Activated CD4-positive, alpha-beta T cell treated with anti-CD3 and anti-CD28 coated beads, Interleukin-2, amount 10 ng/mL, durations not matched to agents 7 days and 5 days (primary cell): Measurements from ENCODE around the gene TACC2. TPM values are rescaled to one million over a fixed set of nuclear protein-coding genes. Genes with fewer than 3 reads are reported as not detected.
A peak's percentile ranks its signal among the peaks of the same experiment; 100 is the strongest.

Experiments
- CTCF ChIA-PET: fragments of 350-600 bp; sonication (Branson Sonifier 250); formaldehyde crosslinking; loops from one replicate; lab custom pipeline; 2021; ENCODE audit warnings: antibody characterized with exemption; lab: Charles Lee
- POLR2A ChIA-PET: fragments of 350-600 bp; sonication (Branson Sonifier 250); formaldehyde crosslinking; loops from one replicate; lab custom pipeline; 2021; ENCODE audit warnings: antibody characterized with exemption; lab: Charles Lee
- DNase-seq: peaks from one replicate; pipeline ENCODE4 v3.0.0-alpha.2; 2020
- H3K27ac Mint-ChIP-seq: one replicate; pipeline ENCODE4 v1.8.0; 2021; ENCODE audit warnings: mild to moderate bottlenecking, moderate library complexity, mixed read lengths
- H3K27me3 Mint-ChIP-seq: one replicate; pipeline ENCODE4 v1.8.0; 2021; ENCODE audit warnings: mixed read lengths
- H3K36me3 Mint-ChIP-seq: one replicate; pipeline ENCODE4 v1.8.0; 2021; ENCODE audit warnings: low read depth, mixed read lengths
- H3K4me1 Mint-ChIP-seq: one replicate; pipeline ENCODE4 v1.8.0; 2021; ENCODE audit warnings: mixed read lengths
- H3K4me3 Mint-ChIP-seq: one replicate; pipeline ENCODE4 v1.8.0; 2021; ENCODE audit warnings: mild to moderate bottlenecking, moderate library complexity, mixed read lengths
- H3K9me3 Mint-ChIP-seq: one replicate; pipeline ENCODE4 v1.8.0; 2021; ENCODE audit warnings: mixed read lengths
- total RNA-seq, 2 experiments: library from RNA; stranded (reverse); gene quantifications; one replicate each; pipeline ENCODE4 v1.2.3, GENCODE V29; 2021

The TACC2 gene
- total RNA-seq, 2 experiments from 2014 or later: not detected

DNA sequence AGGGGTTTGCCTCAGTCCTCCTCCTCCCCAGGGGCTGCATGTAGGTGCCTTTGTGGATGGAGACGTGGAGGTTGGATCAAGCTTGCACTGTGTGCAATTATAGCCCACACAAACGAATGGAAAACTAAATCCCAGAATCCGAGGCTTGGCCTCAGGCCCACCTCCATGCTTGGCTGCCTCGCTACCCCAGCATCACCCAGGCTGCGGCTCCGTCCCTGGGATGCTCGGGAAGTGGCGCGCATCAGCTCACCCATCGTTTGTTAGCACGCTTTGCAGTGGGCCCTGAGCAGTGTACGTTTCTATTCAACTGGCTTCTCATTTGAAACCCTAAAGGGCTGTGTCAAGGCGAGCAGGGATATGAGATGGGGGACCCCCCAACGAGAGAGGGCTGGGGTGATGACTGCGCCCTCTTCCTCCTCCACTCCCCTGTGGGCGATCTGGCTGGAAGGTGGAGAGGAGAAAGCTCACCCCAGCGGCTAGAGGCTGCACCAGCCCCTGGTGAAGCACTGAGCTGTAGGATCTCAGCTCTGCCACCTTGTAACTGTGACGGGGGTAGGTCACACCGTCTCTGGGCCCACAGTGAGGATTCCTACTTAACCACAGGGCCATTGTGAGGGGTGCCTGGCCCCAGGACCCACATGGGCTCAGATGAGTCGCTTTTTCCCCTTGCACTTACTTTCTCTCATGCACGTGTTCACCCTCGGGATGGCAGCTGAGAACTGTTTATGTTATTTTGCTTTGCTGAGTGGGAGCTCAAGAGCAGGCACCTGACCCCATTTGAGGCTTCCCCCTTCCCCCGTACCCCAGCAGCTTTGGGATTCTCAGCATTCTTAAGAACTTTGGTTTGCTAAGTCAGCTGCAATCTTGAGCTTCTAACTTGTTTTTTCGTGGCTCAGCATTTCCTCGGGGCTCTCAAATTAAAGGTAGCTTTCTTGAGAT lies 269.4 kb downstream of the TACC2 start:
- Mint-ChIP-seq H3K36me3 (no peaks in the 10 kb centered on the region), H3K27me3 (peaks cover 9% of the 10 kb centered on the region), H3K4me1 (no peaks in the 10 kb centered on the region), H3K27ac (no peak overlapping the region), H3K4me3 (no peak overlapping the region), H3K9me3 (peaks cover 3% of the 10 kb centered on the region)
- DNase-seq: no peak
- ChIA-PET POLR2A (no interaction called here), CTCF (interaction anchor here (1.0 to 2.5 kb wide), 2 partner anchors 9 to 10 kb away, joined by 3 to 7 read pairs; no protein-coding TSS in a partner anchor)

DNA sequence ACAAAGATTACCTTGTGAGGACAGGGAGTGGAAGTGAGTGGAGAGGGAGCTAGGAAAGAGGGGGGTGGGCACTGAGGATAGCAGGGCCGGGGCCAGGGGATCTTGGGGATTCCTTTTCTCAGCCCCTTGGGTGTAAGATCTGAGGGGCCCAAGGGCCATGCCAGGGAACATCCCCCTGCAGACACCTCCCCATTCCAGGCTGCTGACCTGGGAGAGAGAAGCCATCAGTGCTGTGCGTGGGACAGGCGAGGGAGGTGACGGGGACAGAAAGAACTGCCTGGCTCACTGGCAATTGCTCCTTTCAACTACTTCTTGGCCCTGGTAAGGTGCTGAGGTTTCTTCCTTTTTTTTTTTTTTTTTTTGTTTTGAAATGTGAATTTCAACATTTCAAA lies 270.1 kb downstream of the TACC2 start:
- Mint-ChIP-seq H3K27ac (no peak overlapping the region), H3K27me3 (peaks cover 11% of the 10 kb centered on the region), H3K36me3 (no peaks in the 10 kb centered on the region), H3K9me3 (peaks cover 3% of the 10 kb centered on the region), H3K4me3 (no peak overlapping the region), H3K4me1 (no peaks in the 10 kb centered on the region)
- POLR2A ChIA-PET: no interaction called here
- no peak for DNase-seq
- CTCF ChIA-PET: interaction anchor here (1.0 to 2.5 kb wide), 2 partner anchors 9 to 11 kb away, joined by 3 to 7 read pairs; no protein-coding TSS in a partner anchor

DNA sequence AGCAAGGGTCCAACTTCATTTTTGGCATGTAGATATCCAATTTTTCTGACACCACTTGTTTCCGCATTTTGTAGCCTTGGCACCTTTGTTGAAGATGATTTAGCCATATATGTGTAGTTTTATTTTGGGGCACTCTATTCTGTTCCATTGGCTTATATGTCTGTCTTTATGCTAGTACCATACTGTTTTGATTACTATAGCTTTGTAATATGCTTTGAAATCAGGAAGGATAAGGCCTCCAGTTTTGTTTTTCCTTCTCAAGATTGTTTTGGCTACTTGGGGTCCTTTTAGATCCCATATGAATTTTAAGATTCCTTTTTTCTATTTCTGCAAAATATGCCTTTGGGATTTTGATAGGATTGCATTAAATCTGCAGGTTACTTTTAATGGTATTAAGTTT lies 272.6 kb downstream of the TACC2 start:
- DNase-seq: no peak
- Mint-ChIP-seq H3K4me1 (no peaks in the 10 kb centered on the region), H3K27ac (no peak overlapping the region), H3K27me3 (peaks cover 11% of the 10 kb centered on the region), H3K4me3 (no peak overlapping the region), H3K36me3 (no peaks in the 10 kb centered on the region), H3K9me3 (peaks cover 3% of the 10 kb centered on the region)
- ChIA-PET POLR2A (no interaction called here), CTCF (no interaction called here)

DNA sequence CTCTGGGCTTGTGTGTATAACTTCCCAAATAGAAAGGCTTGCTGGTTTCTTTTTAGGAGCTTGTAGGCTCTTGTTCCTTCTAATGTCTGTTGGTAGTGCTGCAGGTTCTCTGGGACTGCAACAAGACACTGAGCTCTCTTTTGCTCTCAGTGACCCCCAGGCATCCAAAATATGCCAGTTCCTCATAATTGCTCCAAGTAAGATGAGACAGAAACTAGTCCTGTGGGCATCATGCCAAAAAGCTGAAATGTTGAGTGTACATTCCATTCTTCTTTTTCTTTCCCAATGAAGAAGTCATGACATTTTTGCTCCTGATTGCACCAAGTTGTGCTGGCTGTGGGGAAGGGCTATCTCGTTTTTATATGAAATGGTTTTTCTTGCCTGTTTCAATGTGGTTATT lies 275.0 kb downstream of the TACC2 start:
- peaks cover 3% of the 10 kb centered on the region for H3K9me3 Mint-ChIP-seq
- H3K27me3 Mint-ChIP-seq: peaks cover 11% of the 10 kb centered on the region
- CTCF ChIA-PET: interaction anchor here (0.8 to 1.1 kb wide), 2 partner anchors 12 to 24 kb away, joined by 3 read pairs; no protein-coding TSS in a partner anchor
- H3K4me3 Mint-ChIP-seq: no peak overlapping the region
- H3K36me3 Mint-ChIP-seq: no peaks in the 10 kb centered on the region
- no peak overlapping the region for H3K27ac Mint-ChIP-seq
- DNase-seq: no peak
- POLR2A ChIA-PET: no interaction called here
- H3K4me1 Mint-ChIP-seq: no peaks in the 10 kb centered on the region

DNA sequence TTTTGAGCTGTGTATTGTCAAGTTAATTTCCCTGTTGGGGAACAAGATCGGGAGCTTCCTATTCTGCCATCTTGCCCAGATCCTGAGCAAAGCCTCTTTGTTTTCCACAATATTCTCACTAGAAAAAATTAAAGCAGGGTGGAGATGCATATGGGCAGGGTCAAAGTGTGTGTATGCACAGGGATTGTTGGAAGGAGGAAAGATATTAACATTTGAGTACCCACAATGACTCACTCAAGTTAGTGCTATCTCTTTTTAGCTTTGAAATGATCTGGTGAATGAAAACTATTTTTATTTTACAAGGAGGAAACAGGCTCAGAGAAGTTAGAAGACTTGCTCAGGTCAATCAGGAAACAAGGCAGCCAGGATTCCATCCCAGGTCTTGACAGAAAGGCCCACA lies 275.5 kb downstream of the TACC2 start:
- Mint-ChIP-seq H3K27ac (no peak overlapping the region), H3K9me3 (peaks cover 3% of the 10 kb centered on the region), H3K36me3 (no peaks in the 10 kb centered on the region), H3K4me1 (no peaks in the 10 kb centered on the region), H3K27me3 (peaks cover 11% of the 10 kb centered on the region), H3K4me3 (no peak overlapping the region)
- DNase-seq: no peak
- ChIA-PET CTCF (interaction anchor here (0.8 kb wide), 1 partner anchor 24 kb away, joined by 3 read pairs; no protein-coding TSS in a partner anchor), POLR2A (no interaction called here)

DNA sequence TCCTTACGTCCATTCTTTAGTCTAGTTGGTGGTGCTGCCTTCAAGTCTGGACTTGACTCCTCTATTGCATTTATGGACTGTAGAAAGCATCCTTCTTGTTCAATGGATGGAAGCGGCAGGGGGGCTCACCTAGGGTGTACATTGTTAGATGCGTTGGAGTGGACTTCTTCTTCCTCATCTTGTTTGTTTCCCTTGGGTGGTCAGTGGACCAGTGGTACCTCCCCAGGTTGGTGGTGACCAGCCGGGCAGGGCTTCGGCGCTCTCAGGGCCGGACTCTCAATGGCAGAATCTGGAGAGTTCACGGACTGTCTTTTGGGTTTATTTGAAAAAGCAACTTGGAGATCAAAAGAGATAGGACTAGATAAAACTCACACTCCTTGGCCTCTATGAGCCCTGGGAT lies 276.0 kb downstream of the TACC2 start:
- no peaks in the 10 kb centered on the region for H3K36me3 Mint-ChIP-seq
- no peak for DNase-seq
- no peaks in the 10 kb centered on the region for H3K4me1 Mint-ChIP-seq
- POLR2A ChIA-PET: no interaction called here
- peaks cover 8% of the 10 kb centered on the region for H3K27me3 Mint-ChIP-seq
- no peak overlapping the region for H3K27ac Mint-ChIP-seq
- H3K9me3 Mint-ChIP-seq: peaks cover 3% of the 10 kb centered on the region
- H3K4me3 Mint-ChIP-seq: no peak overlapping the region
- CTCF ChIA-PET: no interaction called here

DNA sequence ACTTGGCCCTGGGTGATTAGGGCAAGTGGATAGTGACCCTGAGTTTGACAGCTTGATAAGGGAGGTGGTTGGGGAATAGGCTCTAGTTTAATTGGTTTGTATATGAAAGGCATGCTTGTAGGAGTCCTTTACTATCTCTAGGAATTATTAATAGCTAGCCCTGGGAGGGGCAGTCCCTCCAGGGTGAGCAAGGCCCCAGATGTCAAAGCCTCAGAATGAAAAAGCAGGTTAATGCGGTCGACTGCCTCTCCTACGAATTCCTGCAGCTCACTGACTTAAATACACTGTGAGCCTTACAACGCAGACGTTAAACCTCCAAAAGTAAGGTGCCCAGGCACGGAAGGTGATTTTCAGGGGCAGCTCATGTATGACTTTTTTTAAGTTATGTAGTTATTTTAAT lies 276.9 kb downstream of the TACC2 start:
- peaks cover 3% of the 10 kb centered on the region for H3K9me3 Mint-ChIP-seq
- POLR2A ChIA-PET: no interaction called here
- no peaks in the 10 kb centered on the region for H3K36me3 Mint-ChIP-seq
- CTCF ChIA-PET: no interaction called here
- no peak overlapping the region for H3K4me3 Mint-ChIP-seq
- peaks cover 6% of the 10 kb centered on the region for H3K27me3 Mint-ChIP-seq
- DNase-seq: no peak
- no peak overlapping the region for H3K27ac Mint-ChIP-seq
- no peaks in the 10 kb centered on the region for H3K4me1 Mint-ChIP-seq

DNA sequence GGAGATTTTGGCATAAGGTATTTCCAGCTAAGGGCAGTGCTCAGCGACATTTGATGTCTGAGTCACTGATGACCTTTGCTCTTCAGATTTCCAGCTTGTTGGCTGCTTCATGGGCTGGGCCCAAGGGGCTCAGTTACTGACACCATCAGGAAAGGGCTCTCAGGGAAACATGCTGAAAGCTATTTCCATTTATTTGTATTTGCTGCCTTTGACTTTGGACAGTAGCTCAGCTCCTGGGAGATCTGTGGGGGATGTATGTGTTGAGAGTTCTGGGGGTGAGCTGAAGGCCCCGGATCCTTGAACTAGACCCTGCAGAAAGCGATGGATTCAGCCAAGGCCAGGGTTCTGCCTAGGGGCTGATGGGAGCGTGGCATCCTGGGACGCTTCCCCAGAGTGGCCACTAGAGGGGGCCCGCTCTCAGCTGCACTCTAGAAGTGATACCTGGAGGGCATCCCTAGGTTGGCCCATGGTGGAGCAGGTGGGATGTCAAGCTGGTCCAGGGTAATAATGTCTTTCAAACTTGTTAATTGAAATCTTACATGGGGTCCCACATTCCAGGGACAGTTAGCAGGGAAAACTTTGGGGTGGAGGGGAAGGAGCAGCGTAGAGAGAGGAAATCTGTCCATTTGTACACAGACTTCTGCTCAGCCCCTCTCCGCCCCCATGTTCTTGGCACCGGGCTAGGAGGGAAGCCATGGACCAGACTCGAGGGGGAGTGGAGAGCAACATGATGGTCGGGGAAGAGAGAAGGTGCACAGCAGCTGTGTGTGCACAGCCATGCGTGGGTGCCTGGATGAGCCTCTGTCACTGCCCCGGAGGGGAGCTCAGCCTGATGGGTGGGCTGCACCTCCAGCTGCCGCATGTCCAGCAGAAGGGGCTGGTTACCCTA lies 279.1 kb downstream of the TACC2 start:
- no peaks in the 10 kb centered on the region for H3K9me3 Mint-ChIP-seq
- peaks cover 7% of the 10 kb centered on the region for H3K27me3 Mint-ChIP-seq
- peak; percentile 53 for DNase-seq
- ChIA-PET CTCF (interaction anchor here (0.6 to 1.6 kb wide), 6 partner anchors 10 to 507 kb away, joined by 3 to 7 read pairs (median 3); no protein-coding TSS in a partner anchor), POLR2A (no interaction called here)
- no peak overlapping the region for H3K27ac Mint-ChIP-seq
- H3K4me1 Mint-ChIP-seq: no peaks in the 10 kb centered on the region
- H3K4me3 Mint-ChIP-seq: no peak overlapping the region
- H3K36me3 Mint-ChIP-seq: no peaks in the 10 kb centered on the region

DNA sequence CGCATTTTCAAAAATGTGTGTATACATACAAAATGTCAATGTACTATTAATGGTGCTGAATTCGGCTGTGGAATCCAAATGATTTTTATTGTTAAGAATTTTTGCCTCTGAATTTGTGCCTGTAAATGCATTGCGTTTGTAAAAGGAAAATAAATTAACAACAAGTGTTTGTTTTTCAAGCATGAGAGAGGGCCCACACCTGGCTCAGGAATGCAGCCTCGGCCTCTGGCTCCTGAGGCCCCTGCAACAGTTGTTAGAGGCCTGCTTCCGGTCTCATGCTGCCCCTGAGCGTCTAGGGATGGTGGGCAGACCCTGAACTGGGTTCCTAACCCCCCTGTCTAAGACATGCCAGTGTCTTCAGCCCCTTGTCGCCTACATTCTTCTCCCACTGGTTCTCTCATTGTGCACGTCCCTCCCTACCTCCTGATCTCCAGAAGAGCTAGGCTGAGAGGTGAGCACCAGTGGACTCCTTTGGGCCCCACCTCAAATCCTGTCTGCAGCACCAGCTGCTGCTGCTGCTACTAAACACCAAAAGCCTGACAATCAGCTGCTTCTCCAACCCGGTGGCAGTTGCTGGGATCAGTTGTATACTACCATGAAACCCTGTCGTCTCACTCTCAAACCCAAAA lies 280.2 kb downstream of the TACC2 start:
- Mint-ChIP-seq H3K9me3 (no peaks in the 10 kb centered on the region), H3K4me1 (no peaks in the 10 kb centered on the region), H3K4me3 (no peak overlapping the region), H3K27me3 (peaks cover 2% of the 10 kb centered on the region), H3K36me3 (no peaks in the 10 kb centered on the region), H3K27ac (no peak overlapping the region)
- no peak for DNase-seq
- CTCF ChIA-PET: interaction anchor here (1.6 kb wide), 1 partner anchor 166 kb away, joined by 7 read pairs; no protein-coding TSS in a partner anchor
- POLR2A ChIA-PET: no interaction called here

DNA sequence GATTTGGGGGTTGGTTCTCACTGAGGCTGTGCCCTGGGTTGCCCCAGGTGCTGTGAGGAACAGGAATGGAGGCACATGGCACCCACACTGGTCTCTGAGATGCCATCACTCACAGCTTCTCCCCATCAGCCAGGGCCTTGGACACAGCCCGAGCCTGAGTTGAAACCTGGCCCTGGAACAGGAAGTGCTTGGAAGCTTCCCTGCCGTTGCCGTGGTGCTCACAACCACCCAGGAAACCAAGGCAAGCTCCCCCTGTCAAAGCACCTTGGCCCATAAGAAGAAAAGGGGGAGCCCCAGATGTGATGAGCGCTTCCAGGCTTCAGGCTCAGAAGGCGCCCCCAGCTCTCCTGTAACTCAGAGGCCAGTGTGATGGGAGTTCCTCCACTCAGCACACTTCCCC lies 282.1 kb downstream of the TACC2 start, which contains the start of gene BTBD16:
TSS of gene BTBD16 (plus strand) at position 221 of the 400 bp plus-strand sequence. CDS start 3,786 bp downstream, outside the sequence.
- Mint-ChIP-seq H3K27me3 (peaks cover 2% of the 10 kb centered on the region), H3K36me3 (no peaks in the 10 kb centered on the region), H3K4me3 (no peak within 1 kb of the TSS), H3K4me1 (no peaks in the 10 kb centered on the region), H3K27ac (no peak within 1 kb of the TSS), H3K9me3 (no peaks in the 10 kb centered on the region)
- no peak for DNase-seq
- CTCF ChIA-PET: interaction anchor here (0.6 kb wide), 2 partner anchors 7 to 472 kb away, joined by 3 to 4 read pairs; no protein-coding TSS in a partner anchor
- POLR2A ChIA-PET: no interaction called here

DNA sequence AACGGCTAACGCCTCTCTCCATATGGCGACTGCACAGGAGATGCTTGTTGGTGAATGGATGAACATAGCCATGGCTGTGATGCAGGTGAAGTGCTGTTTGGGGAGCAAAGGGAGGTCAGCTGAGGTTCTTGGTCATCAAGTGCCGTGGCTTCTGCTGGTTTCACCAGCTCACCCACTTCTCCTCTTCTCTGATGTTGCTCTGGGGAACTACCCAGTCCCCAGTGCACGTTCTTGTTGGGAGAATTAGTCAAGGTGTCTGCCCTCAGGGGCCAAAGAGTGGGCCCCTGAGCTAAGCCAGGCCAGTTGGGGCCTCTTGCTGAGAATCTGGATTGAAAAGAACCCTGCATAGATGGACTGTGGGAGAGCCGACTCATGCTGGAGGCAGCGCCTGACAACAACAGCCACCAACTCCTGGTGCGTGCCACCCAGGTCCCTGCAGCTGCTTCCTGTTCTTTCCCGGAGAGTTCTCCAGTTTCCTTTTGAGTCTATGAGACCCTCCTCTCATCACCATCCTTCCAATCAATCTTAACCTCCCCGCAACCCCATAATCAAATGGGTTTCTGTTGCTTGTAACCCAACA lies 285.1 kb downstream of the TACC2 start:
- CTCF ChIA-PET: no interaction called here
- no peaks in the 10 kb centered on the region for H3K9me3 Mint-ChIP-seq
- no peak for DNase-seq
- H3K4me1 Mint-ChIP-seq: no peaks in the 10 kb centered on the region
- H3K27me3 Mint-ChIP-seq: peaks cover 5% of the 10 kb centered on the region
- H3K36me3 Mint-ChIP-seq: no peaks in the 10 kb centered on the region
- H3K27ac Mint-ChIP-seq: no peak overlapping the region
- POLR2A ChIA-PET: no interaction called here
- H3K4me3 Mint-ChIP-seq: no peak overlapping the region

DNA sequence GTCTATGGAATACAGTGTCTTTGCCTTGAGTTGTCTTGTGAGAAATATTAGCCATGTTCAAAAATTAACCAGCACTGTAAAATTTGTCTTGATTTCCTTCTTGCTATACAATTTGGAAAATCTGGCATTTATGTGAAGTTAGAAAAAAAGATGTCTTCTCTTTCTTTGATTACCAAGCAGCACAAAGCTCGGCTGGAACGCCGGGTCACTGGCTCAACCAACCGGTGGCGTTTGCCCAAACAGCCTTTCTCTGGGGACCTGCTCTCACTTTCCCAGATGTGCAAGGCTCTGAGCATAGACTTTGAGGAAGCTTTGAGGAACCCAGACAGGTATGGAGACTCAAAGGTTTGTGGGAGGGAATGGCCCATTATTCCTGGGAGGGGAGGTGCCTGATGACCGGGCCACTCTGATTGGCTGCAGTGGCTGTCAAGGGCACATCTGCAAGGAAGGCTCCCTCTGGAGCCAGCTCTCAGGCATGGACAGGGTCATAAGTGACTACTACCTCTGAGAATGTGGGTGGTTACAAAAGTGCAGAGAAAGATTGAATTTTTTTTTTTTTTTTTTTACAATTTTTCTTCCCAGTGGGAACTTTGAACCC lies 287.7 kb downstream of the TACC2 start:
- no peaks in the 10 kb centered on the region for H3K36me3 Mint-ChIP-seq

More for the DNA sequence above, 287.7 kb downstream of the TACC2 start:
- Mint-ChIP-seq H3K27me3 (peaks cover 13% of the 10 kb centered on the region), H3K4me3 (no peak overlapping the region), H3K9me3 (no peaks in the 10 kb centered on the region), H3K4me1 (no peaks in the 10 kb centered on the region), H3K27ac (no peak overlapping the region)
- no peak for DNase-seq
- ChIA-PET POLR2A (no interaction called here), CTCF (no interaction called here)
